ENCODE data around the gene SPAG4.

GRCh38 chr20:35660122-35660937, 44.7 kb downstream of the SPAG4 start:
- TF ChIP-seq POLR2A (IDR thresholded peaks at IDR 0.05; ENCODE audit: low read depth, low read length) (no peak), TAF1 (IDR thresholded peaks at IDR 0.05; ENCODE audit: low read depth, low read length) (no peak), POLR2AphosphoS5 (IDR thresholded peaks at IDR 0.05; ENCODE audit: low read depth, low read length) (no peak), PAX5 (IDR thresholded peaks at IDR 0.05; ENCODE audit: insufficient read depth, low read length, severe bottlenecking) (no peak)

Measured in GM12891 (cell line).